GM18498 (cell line): ENCODE data around the gene ST8SIA1.

ENCODE experiments used
- ATAC-seq: cut with Tn5 transposase; IDR thresholded peaks from one replicate; pipeline ENCODE4 v1.9.1; 2021; ENCODE audit warnings: mild to moderate bottlenecking, moderate library complexity; ENCODE audit not compliant: unreplicated experiment

Gene ST8SIA1

GRCh38 chr12:22248571-22249115, 85.9 kb downstream of the ST8SIA1 start:
- ATAC-seq: no peak

DNA sequence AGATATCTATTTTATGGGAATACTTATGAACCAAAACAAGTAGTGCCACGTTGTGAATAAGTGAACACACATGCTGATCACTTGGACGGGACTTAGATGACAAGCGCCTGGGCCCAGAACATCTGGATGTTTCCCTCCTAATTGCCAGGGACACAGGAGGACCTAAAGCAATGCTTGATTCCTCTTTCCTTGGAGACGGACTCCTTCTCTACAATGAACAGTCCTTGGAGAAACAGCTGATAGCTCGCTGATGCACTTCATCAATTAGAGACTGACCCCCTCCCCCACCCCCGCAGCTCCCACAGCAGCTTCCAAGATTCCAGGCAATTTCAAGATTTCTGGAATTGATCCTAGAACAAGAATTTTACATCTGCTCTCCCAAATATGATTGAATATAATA, 86.4 kb downstream of the ST8SIA1 start:
- ATAC-seq: no peak

DNA sequence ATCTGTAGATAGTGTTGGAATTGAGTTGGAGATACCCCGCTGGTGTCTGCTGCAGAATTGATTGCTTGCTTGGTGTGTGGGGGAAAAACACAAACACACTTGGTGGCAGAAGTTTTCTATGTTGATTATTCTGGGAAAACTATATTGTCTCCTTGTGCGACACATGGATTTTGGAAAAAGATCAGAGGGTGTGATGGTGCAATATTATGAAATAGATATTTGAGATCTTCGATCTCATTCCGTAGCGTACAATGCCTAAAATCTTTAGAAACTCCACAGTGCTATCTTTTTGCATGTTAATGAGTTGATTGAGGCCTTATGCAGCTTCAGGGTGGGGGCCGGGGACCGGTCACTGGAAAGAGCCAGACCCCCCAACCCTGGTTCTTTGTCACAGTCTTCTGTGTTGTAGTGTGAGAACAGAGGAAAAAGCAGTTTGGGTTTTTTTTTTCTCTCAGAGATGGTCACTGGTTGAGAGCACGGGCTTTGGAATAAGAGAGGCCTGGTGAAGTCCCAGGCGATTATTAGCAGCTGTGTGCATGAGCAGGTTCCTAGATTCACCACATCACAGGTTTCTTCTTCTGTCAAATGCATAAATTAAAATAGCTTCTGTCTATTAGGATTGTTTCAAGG, 88.2 kb downstream of the ST8SIA1 start:
- ATAC-seq: no peak

DNA sequence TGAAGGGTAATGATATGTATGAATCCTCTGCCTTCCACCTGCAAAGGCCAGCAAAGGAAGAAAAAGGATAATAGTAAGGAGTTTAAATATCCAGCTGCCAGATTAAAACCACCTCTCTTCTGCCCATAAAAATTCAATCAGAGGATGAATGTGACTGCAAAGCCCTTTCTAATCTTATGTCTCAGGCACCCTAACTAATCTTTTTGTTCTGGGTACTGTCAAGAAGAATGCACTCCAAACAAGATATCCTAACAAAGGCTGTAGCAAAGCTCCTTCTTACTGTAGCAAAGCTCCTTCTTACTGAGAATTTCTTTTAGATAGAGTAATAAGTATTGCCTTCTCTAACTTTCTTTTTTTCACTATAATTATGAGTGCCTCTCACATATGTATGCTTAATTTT, 91.8 kb downstream of the ST8SIA1 start:
- no peak for ATAC-seq

DNA sequence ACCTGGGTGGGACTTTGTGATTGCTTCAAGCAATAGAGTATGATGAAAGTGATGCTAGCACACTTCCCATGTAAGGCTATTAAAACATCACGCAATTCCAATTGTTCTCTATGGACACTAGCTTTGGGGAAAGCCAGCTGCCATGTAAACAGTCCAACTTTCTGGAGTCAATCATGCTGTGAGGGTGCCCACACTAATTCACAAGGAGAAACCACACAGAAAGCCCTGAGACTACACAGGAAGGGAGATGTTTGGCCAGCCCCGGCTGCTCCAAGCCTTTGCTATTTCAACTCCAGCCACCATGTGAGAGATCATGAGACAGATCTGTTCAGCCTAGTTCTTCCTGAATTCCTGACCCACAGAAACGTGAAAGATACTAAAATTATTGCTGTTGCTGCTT, 96.3 kb downstream of the ST8SIA1 start:
- ATAC-seq: no peak

DNA sequence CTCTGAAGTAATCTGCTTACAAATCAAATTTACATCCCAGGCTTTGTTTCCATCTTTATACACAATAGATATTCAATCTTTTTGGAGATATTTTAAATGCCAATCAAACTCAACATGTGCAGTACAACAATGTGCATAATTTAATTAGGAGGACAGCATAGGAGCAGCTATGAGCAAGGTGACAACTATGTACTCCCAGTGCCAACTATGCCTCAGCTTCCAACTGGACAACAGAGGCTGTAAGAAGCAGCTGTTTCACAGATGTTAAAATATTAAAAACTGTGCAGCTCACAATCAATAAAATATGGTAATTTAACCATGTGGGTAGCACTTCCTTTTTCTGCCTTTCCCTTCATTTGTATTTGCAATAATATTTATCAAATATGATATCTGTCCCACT, 99.9 kb downstream of the ST8SIA1 start:
- ATAC-seq: no peak

GRCh38 chr12:22231836-22232235, 102.7 kb downstream of the ST8SIA1 start:
- ATAC-seq: no peak

GRCh38 chr12:22231078-22231477, 103.4 kb downstream of the ST8SIA1 start:
- no peak for ATAC-seq

- no peak for ATAC-seq
Observed at GRCh38 chr12:22230280-22230794, 104.2 kb downstream of the ST8SIA1 start.

DNA sequence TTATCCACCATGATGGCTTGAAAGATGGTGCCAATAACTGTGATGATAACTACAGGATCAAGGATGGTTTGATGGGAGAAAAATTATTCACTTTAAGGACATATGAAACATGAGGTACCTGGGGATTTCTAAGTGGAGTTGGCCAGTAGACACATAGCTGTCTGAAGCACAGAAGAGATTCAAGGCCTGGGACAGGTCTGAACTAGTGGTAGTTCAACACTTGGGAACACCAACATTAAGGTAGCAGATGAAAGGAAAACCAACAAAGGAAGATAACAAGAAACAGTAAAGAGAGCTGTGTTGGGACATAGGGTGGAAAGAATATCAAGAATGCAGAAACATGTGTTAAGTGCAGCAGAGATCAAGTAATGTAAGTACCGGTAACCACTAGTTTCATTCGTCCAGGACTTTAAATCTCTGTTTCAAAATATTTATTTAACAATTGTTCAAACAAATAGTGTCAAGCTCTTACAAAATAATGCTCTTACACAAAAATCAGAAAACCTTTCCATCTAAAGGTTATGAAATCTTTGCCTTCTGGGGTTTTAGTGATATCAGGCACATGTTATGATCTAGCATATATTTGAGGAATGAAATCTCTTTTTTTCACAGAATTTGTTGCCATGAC, 104.7 kb downstream of the ST8SIA1 start:
- no peak for ATAC-seq

GRCh38 chr12:22228022-22228875, 106.3 kb downstream of the ST8SIA1 start:
- no peak for ATAC-seq

- no peak for ATAC-seq
Observed at GRCh38 chr12:22223356-22223755, 111.2 kb downstream of the ST8SIA1 start.

GRCh38 chr12:22217556-22217955, 117.0 kb downstream of the ST8SIA1 start:
- no peak for ATAC-seq

DNA sequence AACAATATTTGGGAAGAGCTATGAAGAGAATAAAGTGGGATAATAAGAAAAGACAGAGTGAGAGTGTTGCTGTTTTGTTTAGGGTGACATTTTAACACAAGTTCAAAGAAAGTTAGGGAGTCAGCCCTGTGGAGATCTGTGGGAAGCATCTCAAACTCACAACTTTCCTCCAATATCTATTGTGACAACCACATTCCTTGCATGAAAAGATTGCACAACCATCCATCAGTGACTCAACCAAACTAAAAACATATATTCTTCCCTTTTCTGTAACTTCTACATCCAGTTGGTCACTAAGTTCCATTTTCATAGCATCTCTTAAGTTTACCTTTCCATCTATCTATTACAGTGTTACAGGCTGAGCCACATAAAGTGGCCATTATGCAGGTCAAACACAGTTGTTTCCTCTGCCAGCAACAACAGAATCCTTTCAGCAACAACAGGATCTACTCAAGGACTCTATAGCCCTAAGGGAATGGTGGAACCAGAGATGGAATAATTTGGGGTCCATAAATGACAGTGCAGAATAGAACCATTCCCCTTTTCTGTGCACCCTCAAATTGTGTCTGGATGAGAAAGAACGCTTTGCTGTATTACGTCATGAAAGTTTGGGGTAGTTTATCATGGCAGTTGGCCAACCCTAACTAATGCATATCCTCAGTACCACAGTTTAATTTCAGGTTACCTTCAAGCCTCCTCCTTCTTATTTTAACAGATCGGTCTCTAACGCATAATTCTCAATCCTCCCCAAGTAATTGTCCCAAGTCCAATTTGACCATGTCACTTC, 118.8 kb downstream of the ST8SIA1 start:
- no peak for ATAC-seq

GRCh38 chr12:22211128-22211527, 123.4 kb downstream of the ST8SIA1 start:
- no peak for ATAC-seq

- ATAC-seq: no peak
Observed at GRCh38 chr12:22209422-22209821, 125.1 kb downstream of the ST8SIA1 start.

DNA sequence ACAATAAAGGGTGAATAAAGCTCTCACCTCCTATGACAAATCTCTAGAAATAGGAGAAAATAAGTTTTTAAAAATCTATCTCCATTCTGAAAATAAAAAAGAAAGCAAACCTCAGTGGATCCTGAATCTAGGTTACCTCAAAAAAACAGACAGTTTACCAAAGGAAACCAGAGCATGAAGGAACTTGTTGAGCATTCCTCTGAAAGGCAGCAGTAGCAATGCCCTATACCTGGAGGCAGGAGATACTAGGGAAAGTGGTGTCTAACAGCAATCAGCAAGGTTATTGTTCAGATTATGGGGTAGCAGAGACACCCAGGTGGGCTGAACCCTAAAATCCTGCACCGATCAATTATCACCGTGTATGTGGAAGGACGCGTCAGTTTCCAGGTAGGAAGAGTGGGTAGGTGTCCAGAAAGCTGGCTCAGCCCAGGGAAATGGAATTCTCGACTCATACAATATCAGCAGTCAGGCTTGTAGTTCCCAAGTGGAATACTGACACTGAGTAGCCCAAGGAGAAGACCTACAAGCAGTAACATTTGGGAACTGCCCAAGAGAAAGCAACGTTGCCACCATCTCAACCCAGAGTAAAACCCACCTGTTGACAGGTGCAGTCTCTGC, 128.3 kb downstream of the ST8SIA1 start:
- ATAC-seq: no peak

DNA sequence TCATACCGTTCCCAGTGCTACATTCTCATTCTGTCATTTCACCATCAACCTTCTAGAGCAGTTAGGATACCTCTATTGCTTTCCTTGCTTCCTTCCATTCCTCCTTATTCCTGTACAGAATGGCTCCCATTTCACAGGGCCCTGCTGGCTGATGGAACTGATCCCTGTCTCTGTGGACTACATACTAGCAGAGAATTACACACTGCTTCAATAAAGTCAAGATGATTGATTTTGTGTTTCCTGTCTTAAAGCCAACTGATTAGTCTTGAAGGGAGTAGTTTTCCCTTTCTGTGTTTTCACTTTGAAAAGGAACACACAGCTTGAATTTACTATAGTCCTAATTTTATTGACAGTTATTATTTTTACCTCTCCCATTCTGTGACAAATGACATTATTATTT, 130.1 kb downstream of the ST8SIA1 start:
- no peak for ATAC-seq

- ATAC-seq: no peak
Observed at GRCh38 chr12:22202847-22203246, 131.7 kb downstream of the ST8SIA1 start.

DNA sequence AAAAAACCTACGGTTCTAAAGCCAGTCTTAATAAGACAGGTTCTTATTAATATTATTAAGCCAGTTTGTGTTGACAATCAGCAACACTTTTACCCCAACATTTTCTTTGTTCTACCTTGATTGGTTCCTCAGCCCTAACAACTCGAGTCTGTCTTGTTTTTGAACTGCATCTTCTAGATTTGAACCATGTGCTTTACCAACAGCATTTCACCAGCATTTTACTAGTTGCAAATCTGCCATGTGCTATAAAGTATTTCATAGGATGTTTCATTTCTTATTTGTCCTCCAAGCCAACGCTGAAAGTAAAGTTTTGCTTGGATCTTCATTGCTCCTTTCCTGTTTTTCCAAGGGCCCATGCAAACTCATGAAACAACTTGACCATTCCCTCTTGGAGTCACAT, 133.4 kb downstream of the ST8SIA1 start:
- ATAC-seq: no peak
